ENCODE measurements around the gene DHX9.

Gene DHX9

DNA sequence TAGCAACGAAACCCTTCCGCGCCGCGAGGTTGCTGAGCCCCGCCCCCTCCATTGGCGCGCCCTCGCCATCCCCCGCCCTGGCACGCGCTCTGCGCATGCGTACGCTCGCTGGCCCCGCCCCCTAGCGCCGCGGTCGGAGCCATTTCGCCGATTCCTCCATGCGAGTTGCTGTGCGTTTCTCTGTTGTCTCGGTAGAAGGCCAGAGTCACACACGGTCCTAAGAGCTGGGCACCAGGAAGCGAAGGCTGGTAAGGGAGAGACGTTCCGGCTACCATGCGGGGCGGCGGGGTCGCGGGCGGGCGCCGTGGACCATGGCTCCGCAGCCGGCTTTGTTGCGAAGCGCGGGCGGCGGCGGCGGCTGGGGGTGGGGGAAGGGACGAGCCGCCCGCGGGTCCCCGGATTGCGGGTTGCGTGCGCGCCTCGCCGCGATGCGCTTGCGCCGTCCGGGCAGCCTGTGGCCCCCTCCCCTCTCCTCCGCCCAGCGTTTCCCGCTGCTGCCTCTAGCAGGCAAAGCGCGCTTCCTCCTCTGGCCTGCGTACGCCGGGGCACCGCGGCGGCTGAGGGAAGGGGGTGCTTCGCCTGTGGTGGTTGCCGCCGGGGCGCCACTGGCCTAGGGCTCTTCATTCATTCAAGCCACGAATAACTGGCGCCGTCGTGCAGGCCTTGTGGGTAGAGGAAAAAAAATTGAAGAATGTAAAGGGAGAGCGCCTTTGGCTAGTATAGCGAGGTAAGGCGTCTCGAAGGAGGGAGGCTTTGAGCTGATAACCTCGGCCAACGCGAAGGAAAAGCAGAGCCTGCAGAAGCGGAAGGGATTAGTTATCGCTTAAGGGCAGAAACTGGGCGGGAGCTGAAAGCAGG is at the start of gene DHX9:
Gene DHX9 (plus strand): TSS at position 139 of the 858 bp plus-strand sequence. CDS start 3,220 bp downstream, outside the sequence.
- DNase-seq (ENCODE audit: low read depth in 2 of 2): peak; percentile 91 to 92

GRCh38 chr1:182791281-182792179 is 47.6 kb upstream of the DHX9 start:
- no peak for DNase-seq (ENCODE audit: low read depth in 2 of 2)

DNA sequence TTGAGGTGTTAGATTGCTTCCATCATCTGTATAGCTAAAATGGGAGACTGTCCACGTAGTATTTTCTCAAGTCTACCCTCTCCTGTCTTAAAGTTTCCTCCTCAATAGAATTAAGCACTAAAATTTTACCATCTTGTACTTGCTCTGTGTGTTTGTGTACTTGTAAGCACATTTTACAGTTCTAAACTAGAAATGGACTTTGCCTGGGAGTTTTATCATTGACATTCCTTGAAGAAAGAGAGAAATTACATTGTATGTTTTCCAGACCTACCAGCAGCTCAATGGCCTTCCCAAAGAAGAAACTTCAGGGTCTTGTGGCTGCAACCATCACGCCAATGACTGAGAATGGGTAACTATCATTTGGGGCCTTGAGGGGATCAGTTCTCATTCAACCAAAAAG is 45.1 kb upstream of the DHX9 start:
- DNase-seq (ENCODE audit: low read depth in 2 of 2): no peak

- DNase-seq (ENCODE audit: low read depth in 2 of 2): no peak
Observed at GRCh38 chr1:182794676-182795201, 44.4 kb upstream of the DHX9 start.

DNA sequence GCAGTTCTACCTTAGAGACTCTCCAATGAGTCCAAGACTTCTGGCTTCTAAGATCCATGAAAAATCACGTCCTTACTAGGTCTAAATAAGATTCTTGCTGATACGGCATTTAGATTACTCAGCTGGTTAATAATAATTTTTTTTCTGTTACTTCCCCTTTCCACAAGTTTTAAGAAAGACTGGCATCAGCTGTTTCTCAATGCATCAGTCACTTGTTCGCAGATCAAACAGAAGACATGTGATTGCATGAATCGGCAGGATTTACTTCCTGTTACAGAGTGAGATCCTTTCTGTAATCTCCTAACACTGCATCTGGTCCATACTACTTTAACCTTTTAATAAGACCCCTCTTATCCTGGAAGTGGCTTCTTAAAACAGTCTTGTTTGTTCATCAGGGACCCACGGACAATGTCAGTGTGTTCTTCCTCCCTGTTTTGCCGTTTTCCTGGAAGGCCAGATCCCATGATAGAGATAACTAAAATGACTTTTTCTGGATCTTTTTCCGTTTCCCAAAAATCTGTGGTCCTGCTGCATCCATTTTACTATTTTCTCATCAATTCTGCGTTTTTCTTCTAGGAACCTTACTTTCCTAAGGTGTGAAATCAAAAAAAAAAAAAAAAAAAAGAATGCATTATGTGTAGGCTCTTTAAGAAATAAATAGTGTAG is 43.5 kb upstream of the DHX9 start:
- no peak for DNase-seq (ENCODE audit: low read depth in 2 of 2)

DNA sequence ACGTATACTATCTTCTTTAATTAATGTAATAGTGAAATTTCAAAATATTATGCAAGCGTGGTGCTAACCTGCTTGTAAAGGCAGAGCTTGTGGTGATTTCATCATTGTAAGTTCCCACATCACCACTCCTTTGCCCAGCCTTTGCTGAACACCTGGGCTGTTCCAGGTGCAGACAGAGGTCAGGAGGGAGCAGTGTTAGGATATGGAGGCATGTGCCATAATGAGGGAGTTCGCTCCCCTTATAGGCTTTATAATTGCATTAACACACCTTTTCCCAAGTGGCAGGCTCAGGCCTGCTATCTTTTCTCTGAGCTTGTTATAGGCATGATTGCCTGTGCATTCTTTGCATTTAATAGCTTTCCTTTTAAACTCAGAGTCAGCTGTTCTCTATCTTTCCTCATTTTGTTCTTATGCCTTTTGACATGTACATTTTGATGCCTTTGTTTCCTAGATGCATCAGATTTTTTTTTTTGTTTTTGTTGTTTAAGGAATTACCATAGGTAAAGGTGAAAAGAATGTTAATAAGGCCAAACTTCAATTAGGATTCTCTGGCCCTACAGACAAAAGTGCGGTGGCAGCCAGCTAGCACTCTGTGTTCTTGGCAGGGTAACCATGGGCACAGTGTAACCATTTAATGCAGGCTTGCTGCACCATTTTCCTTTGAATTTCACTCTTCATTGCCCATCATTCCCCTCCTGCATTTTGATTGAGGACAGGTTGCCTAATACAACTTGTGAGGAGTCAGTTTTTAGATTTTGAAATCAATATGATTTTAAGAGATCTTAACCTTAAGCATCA is 36.9 kb upstream of the DHX9 start:
- DNase-seq (ENCODE audit: low read depth in 2 of 2): no peak

DNA sequence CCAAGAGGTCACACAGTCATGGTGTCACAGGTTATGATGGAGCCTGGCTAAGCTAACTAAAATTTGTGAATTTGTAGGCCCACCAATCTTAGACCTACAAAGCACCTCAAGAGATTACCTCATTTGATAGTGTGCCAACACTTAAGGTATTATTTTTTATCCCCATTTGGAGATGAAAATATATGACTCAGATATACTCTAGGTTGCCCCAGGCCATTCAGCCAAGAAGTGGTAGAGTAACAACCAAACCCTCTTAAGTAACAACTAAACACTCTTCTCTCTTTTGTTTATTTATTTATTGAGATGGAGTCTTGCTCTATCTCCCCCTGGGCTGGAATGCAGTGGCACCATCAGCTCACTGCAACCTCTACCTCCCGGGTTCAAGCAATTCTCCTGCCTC is 35.3 kb upstream of the DHX9 start:
- no peak for DNase-seq (ENCODE audit: low read depth in 2 of 2)

GRCh38 chr1:182806015-182806678 is 33.0 kb upstream of the DHX9 start:
- DNase-seq (ENCODE audit: low read depth in 2 of 2): no peak

GRCh38 chr1:182807907-182808306 is 31.2 kb upstream of the DHX9 start:
- no peak for DNase-seq (ENCODE audit: low read depth in 2 of 2)

GRCh38 chr1:182809414-182809957 is 29.7 kb upstream of the DHX9 start:
- DNase-seq (ENCODE audit: low read depth in 2 of 2): no peak

DNA sequence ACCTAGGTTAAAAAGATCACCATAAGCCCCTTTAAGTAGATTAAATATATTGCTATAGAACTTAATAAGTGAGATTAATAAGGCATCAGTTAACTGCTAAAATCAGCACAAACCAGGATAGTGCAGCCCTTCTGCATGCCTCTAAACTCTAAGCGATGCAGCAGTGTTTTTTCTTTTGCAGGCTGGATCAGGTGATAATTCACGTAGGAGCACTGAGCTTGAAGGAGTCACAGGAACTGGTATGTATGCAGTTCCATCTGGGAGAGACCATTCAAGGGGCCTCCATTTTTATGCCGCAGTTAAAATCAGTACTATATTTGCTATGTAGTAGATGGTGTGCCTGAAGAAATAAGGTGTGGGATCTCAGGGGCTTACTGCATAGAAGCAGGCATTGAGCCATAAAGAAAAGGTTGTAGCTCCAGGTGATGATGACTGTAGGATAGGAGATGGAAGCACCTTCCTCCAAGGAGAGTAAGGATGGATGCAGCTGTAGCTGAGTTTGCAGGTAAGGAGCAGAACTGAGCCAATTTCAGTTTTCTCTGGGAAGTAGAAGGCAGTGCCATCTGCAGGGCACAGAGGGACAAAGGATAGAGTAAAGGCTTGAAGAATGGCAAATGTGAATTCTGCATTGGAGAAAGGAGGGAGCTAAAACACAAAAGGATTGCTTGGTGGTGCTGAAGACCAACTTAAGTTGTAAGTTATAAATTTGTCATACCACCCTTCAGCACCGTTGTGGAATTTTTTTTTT is 27.0 kb upstream of the DHX9 start:
- no peak for DNase-seq (ENCODE audit: low read depth in 2 of 2)

GRCh38 chr1:182816863-182817262 is 22.3 kb upstream of the DHX9 start:
- no peak for DNase-seq (ENCODE audit: low read depth in 2 of 2)

GRCh38 chr1:182817802-182818201 is 21.3 kb upstream of the DHX9 start:
- no peak for DNase-seq (ENCODE audit: low read depth in 2 of 2)

DNA sequence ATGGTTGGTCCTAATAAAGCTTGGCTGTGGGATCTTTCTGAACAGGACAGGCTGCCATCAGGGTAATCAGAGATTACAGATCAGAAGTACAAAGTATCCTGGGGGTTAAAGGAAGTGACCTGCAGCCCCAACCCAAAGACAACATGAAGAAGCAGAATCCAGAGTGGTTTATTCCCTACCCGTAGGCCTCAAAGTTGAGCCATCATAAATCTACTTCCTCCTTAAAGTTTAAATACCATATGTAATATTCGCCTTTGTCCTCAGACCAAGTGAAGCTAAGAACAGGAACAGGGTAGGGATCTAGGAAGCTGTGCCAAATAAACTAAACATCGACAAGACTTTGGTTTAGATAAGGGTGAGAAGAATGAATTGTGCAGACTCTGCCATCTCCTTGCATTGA is 15.9 kb upstream of the DHX9 start:
- DNase-seq (ENCODE audit: low read depth in 2 of 2): no peak

GRCh38 chr1:182826892-182827291 is 12.3 kb upstream of the DHX9 start:
- DNase-seq (ENCODE audit: low read depth in 2 of 2): no peak

- DNase-seq (ENCODE audit: low read depth in 2 of 2): no peak
Observed at GRCh38 chr1:182829285-182829932, 9.7 kb upstream of the DHX9 start.

DNA sequence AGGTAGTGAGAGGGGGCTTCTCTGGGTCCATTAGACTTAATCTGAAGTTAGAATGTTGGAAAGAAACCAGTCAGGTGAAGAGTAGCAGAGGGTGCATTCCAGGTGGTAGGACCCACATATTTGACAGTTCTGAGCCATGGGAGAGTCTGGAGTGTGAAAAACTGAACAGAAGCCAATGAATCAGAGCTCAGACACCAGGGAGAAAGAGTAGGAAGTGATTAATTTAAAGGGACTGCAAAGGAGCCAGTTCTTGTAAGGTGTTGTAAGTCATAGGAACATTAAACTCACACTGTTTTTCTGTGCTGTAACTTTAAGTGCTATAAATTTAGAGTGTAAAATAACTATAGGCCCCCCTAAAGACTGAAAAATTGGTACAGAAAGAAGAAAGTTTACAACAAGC is 5.9 kb upstream of the DHX9 start:
- DNase-seq (ENCODE audit: low read depth in 2 of 2): no peak

GRCh38 chr1:182834326-182834725 is 4.8 kb upstream of the DHX9 start:
- DNase-seq (ENCODE audit: low read depth in 2 of 2): no peak

GRCh38 chr1:182835806-182836205 is 3.3 kb upstream of the DHX9 start:
- DNase-seq (ENCODE audit: low read depth in 2 of 2): no peak
